NCI-H187 treated with DMSO at 0.1 percent for 48 hours (cell line): Measurements from ENCODE around the gene RASSF4.

ENCODE experiments used
- DNase-seq: peaks from one replicate; lab custom pipeline; 2025; lab: John Stamatoyannopoulos, UW

Gene RASSF4

DNA sequence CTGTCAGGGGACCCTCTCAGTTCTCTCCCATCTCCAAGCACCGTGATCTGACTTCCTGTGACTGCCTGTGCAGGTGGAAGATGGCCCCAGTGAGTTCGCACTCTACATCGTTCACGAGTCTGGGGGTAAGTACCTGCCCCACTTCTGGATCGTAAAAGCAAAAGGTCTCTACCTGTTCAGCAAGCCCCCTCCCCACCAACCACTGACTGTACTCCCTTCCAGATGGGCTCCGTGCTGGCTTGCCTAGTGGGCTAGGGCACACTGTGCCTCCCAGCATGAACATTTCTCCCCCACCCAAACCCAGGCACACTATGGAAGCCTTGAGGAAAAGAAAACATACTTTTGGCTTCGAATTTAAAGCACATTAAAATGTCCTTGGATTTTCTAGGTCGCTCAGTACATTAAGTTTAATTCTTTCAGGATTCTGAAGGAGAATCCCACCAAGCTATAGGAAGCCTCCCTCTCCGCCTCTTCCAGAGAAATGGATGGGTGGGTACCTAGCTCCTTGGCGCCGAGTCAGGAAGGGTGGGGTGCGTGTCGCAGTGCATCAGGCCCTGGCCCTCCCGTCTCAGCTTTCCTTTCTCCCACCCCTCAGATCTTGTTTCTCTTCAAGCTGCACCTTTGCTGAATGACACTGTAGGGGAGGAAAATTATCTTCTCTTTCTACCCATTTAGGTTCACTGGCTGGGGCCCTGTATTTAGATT, 30.1 kb downstream of the RASSF4 start:
- no peak for DNase-seq

DNA sequence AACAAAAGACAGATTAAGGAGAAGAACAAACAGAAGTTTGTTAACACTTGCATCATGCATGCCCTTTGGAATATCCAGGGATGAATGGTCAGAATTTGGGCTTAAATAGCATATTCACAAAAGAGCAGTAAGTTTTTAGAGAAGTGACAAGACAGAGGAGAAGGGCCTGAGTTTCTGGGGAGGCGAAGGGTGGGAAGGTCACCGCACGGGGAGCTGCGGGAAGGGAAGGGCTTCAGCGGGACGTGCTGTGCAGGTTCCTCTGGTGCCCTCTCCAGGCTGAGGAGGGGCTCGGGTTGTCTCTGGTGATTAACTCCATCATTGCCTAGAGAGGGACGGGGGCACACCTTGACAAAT, 30.7 kb downstream of the RASSF4 start:
- DNase-seq = no peak

DNA sequence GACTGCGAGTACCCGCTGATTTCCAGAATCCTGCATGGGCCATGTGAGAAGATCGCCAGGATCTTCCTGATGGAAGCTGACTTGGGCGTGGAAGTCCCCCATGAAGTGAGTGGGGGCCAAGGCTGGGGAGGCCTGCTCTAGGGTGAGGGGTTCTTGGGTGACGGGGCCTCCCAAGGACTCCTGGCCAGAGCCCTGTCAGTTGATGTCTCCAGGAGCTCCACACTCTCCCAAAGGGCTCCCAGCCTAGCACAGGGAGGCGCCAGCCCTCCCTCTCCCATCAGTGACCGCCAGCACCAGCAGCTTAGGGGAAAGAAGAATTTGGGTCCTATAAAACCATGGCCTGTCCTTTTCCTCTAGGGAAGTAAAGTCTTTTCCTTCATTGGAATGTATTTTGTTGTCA, 31.4 kb downstream of the RASSF4 start:
- no peak for DNase-seq

DNA sequence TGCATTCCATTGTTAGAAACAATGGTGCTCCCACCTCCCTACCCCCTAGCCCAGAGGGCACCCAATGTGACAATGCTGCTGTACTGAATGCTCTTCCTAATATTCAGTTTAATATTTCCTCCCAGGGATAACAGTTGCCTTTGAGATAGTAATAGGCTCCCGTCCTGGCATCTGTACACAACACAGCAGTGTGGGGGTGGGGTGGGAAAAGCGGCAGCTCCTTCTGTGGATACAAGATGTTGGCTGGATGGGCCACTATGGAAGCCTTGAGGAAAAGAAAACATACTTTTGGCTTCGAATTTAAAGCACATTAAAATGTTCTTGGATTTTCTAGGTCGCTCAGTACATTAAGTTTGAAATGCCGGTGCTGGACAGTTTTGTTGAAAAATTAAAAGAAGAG, 32.0 kb downstream of the RASSF4 start:
- no peak for DNase-seq

DNA sequence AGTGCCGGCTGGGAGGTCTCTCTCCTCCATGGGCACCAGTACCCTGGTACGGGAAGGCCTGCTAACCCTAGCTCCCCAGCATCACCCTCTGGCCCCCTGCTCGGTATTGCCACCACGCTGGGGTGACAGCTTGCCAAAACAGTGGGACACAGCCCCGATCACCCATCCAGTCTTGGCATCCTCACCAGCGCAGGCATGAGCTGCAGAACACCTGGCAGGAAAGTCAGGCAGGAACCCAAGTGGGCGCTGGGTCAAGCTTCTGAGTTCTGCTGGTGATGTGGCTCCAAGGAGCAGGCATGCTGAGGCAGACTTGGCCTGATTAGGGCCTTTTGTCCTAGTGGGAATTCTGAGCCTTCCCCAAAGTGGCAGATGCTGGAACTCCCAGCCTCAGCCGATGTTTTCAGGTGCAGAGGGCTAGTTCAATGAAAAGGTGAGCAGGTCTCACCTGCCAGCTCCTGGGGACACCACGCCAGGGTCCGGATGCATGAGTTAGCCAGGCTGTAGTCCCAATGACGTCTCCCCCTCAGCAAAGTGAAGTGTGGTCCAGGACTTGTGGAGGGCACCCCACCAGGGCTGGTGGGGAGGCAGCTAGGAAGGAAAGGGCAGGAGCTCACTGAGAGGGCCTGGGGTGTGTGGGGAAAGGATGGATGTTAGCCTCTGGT, 32.6 kb downstream of the RASSF4 start:
- no peak for DNase-seq

DNA sequence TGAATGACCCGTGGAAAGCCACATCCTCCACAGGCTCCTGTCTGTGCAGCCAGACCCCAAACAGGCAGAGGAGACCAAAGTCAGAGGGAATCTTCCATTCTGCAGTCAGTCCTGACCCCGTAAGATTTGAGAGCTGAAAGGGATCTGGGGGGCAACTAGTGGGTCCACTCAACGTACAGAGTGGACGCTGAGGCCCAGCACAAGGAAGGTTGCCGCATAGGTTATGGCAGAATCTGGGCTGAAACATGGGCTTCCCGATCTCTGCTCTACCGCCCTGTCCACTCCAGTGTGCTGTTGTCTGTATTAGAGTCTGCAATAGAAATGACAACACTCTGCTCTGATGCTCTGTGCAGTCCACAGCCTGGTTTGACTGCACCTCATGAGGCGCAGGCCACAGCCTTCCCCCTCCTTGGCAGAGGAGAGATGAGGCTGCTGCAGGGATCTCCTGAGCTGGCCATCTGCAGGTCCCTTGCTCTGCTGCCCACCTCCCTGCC, 33.2 kb downstream of the RASSF4 start:
- DNase-seq = no peak

DNA sequence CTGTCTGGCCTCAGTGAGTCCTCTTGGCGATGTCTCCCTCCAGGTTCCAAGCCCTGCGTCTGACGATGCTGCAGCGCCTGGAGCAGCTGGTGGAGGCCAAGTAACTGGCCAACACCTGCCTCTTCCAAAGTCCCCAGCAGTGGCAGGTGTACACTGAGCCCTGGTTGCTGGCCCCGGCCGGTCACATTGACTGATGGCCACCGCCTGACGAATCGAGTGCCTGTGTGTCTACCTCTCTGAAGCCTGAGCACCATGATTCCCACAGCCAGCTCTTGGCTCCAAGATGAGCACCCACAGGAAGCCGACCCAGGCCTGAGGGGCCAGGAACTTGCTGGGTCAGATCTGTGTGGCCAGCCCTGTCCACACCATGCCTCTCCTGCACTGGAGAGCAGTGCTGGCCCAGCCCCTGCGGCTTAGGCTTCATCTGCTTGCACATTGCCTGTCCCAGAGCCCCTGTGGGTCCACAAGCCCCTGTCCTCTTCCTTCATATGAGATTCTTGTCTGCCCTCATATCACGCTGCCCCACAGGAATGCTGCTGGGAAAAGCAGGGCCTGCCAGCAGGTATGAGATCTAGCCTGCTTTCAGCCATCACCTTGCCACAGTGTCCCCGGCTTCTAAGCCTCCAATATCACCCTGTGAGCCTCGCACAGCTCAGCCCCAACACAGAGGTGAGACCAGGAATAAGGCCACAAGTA, 33.8 kb downstream of the RASSF4 start:
- no peak for DNase-seq

DNA sequence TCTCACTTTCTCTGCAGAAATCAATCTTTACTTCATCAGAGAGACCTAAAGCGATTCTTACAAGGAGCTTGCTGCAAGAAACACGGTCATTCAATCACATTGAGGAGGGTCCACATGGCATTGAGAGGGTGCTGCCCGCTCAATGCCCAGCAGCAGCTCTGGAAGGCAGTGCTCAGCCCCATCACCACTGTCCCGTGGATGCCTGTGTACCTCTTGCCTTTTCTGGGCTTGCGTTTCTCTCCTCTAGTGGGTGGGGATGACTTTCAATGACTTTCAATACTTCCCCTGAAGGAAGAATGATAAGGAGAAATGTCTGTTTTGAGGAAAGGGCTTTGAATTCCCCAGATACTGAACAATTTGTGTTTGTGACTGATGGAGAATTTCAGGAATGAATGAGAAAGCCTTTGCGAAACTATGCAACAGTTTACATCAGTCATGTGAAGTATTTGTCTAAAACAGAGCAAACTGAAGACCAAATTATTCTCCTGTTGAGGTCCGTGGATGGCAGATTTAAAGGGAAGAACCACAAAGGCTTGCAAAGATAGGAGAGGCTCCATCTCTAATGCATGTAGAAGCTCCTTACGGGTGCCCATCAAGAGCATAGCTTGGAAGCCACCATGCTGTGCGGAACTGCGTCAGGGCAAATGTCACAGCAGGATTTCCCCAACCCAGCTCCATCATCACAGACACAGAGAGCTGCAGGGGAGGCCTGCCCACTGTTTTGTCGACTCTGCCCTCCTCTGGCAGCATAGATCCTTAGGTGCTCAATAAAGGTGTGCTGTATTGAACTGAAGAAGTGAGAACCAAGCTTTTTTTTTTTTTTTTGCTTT, 34.5 kb downstream of the RASSF4 start:
- no peak for DNase-seq

DNA sequence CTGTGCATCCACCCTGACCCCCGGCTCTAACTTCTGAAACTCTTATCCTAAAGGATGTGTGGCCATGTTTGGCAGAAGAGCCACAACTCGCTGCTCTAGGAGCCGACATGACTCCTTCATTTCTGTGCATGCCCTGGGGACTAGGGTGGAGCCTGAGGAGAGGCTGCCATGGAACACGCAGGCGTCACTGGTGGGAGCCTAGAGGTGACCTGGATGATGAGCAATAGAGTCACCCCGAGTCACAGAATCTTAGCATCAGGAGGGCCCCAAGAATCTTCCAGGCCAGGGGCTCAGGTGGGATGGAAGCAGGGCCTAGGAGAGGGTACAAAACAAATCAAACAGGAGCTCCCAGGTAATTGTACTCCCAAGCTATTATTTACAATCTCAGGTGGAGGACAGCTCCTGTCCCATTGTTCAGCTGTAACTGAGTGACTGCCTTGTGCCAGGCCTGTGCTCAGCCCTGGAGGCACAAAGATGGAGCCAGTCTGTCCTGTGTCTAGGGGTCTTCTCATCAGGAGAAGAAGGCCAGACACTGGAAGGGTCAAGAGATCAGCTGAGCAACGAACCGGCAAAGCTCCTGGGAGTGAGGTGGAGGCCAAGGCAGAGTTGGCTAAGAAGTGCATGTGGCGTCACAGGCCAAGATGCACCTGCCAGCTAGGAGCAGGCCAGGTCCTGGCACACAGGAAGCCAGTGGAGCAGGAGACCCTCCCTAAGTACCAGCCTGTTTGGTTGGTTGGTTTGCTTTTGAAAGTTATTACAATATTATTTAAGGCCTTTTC, 35.3 kb downstream of the RASSF4 start:
- DNase-seq = no peak

DNA sequence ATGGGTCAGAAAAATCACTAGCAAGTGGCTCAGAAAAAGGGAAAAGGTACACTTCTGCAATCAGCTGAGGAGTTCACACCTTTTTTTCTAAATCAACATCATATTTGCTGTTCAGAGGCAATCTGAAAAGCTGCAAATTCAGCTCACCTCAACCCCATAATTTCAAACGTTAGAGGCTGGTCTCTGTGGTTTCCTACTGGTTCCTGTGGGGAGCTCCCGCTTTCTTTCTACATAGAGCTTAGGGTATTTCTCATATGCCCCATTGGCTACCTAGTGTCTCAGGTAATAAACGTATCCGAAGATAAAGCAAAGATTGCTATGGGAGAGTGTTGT, 35.9 kb downstream of the RASSF4 start:
- DNase-seq = no peak

DNA sequence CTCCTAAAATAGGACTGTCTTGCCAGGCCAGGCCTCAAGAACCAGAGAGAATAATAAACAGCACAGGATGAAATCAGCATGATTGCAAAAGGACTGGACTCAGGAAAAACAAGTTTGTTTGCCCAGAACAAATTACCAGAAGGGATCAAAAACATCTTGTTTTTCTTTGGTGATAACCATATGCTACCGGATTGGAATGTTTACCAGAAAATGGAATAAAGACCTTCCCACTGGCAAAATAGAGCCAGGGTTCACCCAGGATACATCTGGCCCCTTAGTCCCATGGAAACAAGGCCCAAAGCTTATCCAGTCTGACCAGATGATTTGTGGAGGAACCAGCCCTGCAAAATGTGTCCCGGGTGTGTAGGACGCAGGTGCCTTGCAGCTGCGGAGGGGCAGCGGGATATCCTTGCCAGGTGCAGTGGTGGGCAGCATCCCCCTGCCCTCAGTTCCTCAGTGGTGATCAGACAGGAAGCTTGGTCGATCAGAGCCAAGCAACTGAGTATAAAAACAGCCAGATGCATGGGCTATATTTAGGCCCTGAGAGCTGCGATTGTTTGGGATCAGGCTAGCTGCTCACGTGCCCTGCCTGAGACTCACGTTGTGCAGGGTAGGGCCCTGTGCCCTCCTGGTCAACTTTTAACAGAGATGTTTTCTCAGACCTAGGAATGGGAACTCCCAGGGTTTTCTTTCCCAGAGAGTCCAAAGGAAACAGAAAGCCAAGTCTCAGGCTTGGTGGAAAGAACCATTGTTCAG, 36.5 kb downstream of the RASSF4 start:
- DNase-seq = no peak

DNA sequence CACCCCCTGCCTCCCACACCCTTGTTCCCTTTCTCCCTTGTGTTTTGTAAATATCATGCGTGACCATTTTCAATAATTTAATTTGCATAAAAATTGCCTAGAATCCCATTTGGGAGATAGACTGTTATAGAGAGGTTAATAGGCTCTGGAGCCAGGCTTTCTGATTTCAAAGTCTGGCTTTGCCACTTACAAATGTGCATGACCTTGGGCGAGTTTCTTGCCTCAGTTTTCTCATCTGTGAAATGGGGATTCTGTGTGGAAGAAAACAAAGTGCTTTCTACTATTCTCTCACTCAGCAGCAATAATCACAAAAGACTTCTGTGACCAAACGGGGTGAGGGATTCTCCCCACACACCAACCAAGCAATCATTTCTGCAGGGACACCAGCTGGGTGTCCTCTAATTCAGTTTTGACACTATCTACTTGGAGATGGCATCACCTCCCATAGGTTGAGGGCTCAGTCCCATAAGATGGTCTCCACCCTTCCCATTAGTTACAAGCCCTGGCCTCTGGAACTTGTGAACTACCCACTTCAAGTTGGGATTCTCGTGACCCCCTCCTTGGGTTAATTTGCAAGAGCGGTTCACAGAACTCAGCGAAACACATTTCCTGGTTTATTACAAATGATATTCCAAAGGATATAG, 37.6 kb downstream of the RASSF4 start:
- DNase-seq = no peak

DNA sequence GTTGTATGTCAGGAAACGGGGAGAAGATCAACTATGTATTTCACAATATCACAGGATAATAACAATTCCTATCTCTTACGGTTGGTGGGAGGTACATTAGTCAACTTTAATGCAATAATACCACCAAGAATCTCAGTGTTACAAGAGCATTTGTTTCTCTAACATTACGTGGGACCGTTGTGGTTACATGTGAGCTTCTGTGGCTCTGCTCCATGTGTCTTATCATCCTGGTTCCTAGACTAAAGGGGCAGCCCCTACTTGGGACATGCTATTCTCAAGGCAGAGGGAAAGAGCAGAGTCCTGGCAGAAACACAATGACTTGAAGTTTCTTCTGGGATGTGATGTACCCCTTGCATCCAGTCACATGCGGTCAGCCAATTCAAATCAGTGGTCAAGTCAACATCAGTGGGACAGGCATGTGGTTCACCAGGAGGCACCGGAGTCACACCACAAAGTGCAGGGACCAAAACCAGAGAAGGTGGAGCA, 38.6 kb downstream of the RASSF4 start:
- DNase-seq = no peak

DNA sequence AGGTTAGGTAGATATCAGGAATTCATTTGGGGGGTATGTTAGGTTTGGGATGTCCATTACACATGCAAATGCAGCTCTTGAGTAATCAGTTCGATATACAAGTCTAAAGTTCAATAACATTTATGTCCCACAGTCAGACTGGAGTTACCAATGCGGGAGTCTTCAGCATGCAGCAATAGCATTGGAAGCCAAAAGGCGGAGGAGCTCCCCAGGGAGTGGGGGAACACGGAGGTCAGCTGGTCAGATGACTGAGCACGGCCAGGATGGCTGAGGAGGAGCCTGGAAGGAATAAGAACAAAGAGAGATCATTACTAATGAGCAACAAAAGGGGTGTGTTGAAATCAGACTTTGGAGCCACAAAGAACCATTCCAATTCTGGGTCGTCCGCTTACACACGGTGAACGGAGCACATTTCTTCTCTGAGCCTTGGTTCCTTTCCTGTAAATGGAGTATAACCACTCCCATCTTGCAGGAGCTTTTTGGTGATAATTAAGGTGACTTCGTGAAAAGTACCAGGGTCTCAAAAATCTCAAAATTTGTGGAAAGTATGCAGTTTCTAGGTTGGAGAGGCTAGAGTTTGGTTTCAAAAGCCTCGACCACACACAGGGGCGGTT, 40.6 kb downstream of the RASSF4 start:
- DNase-seq = no peak

DNA sequence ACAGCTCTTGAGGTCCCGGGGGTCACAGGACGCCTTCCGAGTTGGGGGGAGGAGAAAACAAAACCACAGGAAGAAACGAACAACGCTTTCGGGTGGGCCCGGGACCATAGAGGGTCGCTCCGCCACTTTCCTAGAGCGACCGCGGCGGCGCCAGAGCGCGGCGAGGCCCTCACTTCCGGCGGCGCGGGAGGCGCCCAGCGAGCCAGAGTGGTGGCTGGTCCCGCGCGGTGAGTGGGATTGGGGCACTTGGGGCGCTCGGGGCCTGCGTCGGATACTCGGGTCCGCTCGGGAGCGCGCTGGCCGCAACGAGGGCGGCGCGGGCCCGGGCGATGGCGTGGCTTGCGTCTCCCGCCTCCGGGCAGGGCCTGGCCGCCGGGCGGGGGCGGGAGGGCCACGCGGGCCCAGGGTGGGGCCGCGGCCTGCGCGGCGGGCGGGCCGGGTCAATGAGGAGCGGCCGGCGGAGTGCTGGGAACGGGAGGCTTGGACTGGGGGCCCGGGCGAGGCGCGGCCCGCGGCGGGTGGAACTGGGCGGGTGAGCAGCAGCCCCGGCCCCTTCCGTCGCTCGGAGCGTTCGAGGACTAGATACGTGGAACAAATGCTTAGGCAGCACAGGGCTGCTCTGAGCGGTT, 41.3 kb downstream of the RASSF4 start, which contains the start of gene ZNF22:
Gene ZNF22 (plus strand): TSS at position 172 of the 629 bp plus-strand sequence. CDS start 2,446 bp downstream, outside the sequence.
- no peak for DNase-seq

DNA sequence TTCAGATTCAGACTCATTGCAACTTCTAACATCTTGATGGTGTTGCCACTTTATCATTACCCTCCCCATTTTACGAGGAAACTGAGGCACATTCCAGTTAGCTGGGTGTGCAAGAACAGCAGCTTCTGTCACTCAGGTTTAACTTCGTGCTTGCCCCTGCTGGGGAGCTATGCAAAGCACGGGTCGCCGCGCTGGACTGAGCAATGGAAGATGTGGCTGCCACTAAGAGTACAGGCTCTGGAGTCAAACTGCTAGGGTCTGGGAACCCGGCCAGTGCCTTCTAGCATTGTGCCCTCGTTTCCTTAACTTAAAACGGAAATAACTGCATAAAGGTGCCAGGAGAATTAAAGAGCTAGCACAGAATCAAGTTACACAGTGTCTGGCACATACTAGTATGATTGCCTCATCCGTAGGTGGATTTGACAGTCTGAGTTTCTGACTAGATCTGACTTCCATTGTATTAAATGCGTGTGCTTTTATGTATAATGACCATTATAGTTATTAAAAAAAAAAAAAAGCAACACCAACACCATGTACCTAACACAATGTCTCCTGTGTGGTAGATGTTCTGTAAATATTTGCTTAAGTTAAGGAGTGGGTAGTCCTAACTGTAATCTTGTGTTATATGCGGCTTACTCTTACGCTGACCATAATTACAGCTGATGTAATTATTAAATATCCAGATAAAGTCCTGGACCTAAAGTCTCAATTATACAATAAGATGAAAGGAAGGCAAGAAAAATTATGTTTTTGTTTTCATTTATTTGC, 42.0 kb downstream of the RASSF4 start:
- no peak for DNase-seq

DNA sequence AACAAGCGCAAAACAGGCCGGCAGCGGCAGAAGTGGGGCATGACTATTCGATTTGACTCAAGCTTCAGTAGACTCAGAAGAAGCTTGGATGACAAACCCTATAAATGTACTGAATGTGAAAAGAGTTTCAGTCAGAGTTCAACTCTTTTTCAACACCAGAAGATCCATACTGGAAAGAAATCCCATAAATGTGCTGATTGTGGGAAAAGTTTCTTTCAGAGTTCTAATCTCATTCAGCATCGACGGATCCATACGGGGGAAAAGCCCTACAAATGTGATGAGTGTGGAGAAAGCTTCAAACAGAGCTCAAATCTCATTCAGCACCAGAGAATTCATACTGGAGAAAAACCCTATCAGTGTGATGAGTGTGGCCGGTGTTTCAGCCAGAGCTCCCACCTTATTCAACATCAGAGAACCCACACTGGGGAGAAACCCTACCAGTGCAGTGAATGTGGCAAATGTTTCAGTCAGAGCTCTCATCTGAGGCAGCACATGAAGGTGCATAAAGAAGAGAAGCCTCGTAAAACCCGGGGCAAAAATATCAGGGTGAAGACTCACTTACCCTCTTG, 43.9 kb downstream of the RASSF4 start:
- DNase-seq = no peak

DNA sequence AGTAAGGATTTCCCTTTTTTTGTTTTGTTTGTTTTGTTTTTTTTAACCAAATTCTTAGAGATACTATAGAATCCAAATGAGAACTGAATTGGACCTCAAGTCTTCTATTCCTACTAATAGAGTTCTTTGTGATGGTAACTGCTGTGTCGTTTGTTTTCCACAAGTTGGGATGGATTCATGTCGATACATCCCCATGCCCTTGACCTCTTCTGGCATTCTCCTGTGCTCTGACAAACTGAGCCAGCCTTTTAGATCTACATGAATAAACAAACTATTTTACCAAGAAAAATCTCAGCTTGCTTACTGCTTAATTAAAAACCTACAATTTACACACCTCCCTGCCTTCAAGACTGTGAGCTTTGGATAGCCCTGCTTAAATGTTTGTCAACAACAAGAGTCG, 45.1 kb downstream of the RASSF4 start:
- no peak for DNase-seq
